ENCODE measurements around the gene CNN3.

The CNN3 gene

DNA sequence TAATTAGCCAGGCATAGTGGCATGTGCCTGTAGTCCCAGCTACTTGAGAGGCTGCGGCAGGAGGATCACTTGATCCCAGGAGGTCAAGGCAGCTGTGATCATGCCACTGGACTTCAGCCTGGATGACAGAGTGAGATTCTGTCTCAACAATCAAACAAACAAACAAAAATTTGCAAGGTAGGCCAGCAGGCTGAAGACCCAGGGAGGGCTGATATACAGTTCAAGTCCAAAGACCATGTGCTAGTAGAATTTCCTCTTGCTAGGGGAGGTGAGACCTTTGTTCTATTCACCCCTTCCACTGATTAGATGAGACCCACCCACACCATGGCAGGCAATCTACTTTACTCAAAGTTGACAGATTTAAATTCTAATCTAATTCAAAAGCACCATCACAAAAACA is 31.2 kb upstream of the CNN3 start:
- H3K4me3 Mint-ChIP-seq: no peak overlapping the region
- H3K9me3 Mint-ChIP-seq: no peaks in the 10 kb centered on the region
- TF ChIP-seq, protein P1, sequence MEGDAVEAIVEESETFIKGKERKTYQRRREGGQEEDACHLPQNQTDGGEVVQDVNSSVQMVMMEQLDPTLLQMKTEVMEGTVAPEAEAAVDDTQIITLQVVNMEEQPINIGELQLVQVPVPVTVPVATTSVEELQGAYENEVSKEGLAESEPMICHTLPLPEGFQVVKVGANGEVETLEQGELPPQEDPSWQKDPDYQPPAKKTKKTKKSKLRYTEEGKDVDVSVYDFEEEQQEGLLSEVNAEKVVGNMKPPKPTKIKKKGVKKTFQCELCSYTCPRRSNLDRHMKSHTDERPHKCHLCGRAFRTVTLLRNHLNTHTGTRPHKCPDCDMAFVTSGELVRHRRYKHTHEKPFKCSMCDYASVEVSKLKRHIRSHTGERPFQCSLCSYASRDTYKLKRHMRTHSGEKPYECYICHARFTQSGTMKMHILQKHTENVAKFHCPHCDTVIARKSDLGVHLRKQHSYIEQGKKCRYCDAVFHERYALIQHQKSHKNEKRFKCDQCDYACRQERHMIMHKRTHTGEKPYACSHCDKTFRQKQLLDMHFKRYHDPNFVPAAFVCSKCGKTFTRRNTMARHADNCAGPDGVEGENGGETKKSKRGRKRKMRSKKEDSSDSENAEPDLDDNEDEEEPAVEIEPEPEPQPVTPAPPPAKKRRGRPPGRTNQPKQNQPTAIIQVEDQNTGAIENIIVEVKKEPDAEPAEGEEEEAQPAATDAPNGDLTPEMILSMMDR (IDR thresholded peaks at IDR 0.05; ENCODE audit: unreplicated experiment in 3 of 3): no peak
- peaks cover 46% of the 10 kb centered on the region for H3K4me1 Mint-ChIP-seq
- no peaks in the 10 kb centered on the region for H3K27me3 Mint-ChIP-seq (ENCODE audit: low read depth)
- no peak overlapping the region for H3K27ac Mint-ChIP-seq
- peaks cover 3% of the 10 kb centered on the region for H3K36me3 Mint-ChIP-seq (ENCODE audit: low read depth)

DNA sequence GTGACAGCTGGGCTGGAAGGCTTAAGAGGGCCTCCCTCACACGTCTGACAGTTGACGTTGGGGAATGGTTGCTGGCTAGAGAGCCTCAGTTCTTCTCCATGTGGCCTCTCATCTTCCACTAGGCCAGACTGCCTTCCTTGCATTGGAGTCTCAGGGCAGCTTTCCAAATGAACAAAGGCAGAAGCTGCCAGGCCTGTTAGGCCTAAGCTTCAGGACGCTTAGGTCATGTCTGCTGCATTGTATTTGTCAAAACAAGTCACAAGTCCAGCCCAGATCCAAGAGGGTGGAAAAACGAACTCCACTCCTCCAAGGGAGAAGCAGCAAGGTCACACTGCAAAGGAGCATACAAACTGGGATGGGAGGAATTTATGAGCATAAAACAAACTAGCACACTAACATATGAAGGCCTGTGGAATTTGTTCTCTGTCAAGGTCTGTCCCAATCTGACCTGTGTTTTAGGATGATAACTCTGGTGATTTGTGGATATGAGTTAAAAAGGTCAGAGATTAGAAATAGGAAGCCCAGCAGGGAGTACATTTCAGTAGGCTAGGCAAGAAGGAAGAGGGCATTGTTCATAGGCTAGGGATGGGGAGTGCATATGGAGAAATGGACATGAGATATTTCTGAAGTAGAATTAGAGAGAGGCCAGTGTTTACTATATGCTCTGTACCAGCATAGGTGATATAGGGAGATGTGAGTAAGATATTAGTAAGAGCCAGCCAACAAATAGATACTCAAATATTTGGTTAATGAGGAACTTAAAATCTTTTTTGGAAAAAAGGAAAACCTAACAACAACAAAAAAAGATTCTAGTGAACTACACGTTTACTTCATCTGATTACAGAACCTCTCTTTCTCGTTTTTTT is 29.1 kb upstream of the CNN3 start:
- Mint-ChIP-seq H3K27me3 (ENCODE audit: low read depth) (no peaks in the 10 kb centered on the region), H3K9me3 (no peaks in the 10 kb centered on the region), H3K4me3 (no peak overlapping the region), H3K27ac (peak overlapping the region; percentile 44 to 90 (median 85)), H3K4me1 (peaks cover 38% of the 10 kb centered on the region), H3K36me3 (ENCODE audit: low read depth) (no peaks in the 10 kb centered on the region)
- TF ChIP-seq, protein P1 (IDR thresholded peaks at IDR 0.05; ENCODE audit: unreplicated experiment in 3 of 3): no peak

DNA sequence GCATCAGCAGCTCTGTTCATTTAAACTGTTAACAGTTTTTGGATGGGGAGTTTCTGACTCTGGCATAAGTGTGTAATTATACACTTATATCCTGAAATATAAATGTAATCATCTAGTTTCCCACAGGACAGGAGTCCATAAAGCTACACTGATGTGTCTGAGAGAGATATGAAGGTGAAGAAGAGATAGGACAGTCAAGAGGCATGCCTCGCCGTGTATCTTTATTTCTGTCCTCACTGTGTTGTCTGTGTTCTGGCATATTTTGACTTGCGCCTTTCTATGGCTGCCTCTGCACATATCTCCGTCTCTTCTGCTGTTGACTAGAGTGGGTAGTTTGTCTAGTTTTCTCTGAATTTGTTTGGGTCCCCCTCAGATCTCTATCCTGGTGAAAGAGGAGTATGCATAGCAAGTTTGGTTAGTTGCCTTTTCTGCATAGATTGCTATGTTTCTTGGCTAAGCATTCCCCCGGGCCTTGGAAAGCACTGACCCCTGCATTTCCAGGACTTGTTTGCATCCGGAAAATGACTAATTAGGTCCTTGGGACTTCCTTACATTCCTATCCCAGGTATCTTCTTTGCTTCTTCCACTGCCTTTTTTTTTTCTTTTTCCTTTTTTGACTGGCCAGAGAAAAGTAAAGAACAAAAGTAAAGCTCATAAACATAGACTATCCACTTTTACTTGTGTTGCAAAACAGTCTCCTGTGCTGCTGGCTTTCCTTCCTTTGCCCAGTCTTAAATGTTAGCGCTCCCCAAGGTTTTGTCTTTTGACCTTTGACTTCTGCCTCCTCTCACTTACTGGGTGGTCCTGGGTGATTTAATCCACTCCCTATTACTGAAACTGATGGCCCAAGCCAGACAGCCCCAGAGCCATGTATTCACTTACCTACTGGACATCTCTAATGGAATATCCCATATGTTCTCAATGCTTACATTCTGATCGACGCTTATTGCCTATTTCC is 27.6 kb upstream of the CNN3 start:
- Mint-ChIP-seq H3K27ac (peak overlapping the region; percentile 67 to 86 (median 84)), H3K9me3 (no peaks in the 10 kb centered on the region), H3K4me3 (no peak overlapping the region), H3K4me1 (peaks cover 43% of the 10 kb centered on the region), H3K27me3 (ENCODE audit: low read depth) (no peaks in the 10 kb centered on the region), H3K36me3 (ENCODE audit: low read depth) (no peaks in the 10 kb centered on the region)
- TF ChIP-seq, protein P1 (IDR thresholded peaks at IDR 0.05; ENCODE audit: unreplicated experiment in 3 of 3): no peak

DNA sequence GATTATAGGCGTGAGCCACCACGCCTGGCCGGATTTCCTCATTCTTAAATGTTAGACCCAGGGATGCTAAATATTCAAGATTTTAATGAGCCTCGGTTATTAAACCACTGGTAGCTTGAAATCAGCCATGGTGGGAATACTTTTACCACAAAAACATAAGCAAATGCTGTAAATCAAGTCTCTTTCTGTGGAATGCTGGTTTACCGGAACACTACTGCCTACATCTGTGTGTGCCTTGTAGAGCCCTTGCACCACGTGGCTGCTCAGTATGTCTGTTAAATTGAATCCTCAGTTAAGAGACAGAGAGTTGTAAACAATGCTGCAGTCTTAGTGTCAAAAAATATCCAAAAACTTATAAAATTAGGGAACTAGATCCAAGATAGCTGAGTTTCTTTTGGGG is 26.8 kb upstream of the CNN3 start:
- no peaks in the 10 kb centered on the region for H3K36me3 Mint-ChIP-seq (ENCODE audit: low read depth)
- no peaks in the 10 kb centered on the region for H3K27me3 Mint-ChIP-seq (ENCODE audit: low read depth)
- peaks cover 45% of the 10 kb centered on the region for H3K4me1 Mint-ChIP-seq
- peak overlapping the region; percentile 67 to 86 (median 84) for H3K27ac Mint-ChIP-seq
- H3K4me3 Mint-ChIP-seq: no peak overlapping the region
- H3K9me3 Mint-ChIP-seq: no peaks in the 10 kb centered on the region
- TF ChIP-seq, protein P1 (IDR thresholded peaks at IDR 0.05; ENCODE audit: unreplicated experiment in 3 of 3): no peak

DNA sequence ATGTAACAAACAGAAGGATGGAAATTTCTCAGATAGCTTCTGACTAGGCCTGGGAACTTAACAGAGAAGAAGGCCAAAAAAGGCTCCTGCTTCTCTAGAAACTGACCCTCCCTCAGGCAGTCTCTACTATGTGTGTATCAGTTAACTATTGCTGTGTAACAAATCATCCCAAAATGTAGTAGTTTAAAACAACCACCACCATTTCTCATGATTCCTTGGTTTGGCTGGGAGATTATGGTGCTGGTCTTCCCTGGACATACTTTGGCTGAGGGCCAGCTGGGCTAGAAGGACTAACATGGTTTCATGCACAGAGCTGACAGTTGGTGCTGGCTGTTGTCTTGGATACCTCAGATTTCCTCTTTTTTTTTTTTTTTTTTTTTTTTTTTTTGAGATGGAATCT is 26.2 kb upstream of the CNN3 start:
- no peak overlapping the region for H3K4me3 Mint-ChIP-seq
- peak overlapping the region in 1 of 3 experiments; percentile 36 for H3K27ac Mint-ChIP-seq
- H3K4me1 Mint-ChIP-seq: peaks cover 49% of the 10 kb centered on the region
- TF ChIP-seq, protein P1 (IDR thresholded peaks at IDR 0.05; ENCODE audit: unreplicated experiment in 3 of 3): no peak
- no peaks in the 10 kb centered on the region for H3K36me3 Mint-ChIP-seq (ENCODE audit: low read depth)
- no peaks in the 10 kb centered on the region for H3K27me3 Mint-ChIP-seq (ENCODE audit: low read depth)
- H3K9me3 Mint-ChIP-seq: no peaks in the 10 kb centered on the region

Measured in nephron (organoid).